GM13977 (cell line): ENCODE results near the gene CRLF1.
A peak's percentile ranks its signal among the peaks of the same experiment; 100 is the strongest.
"Not testable (repeated sequence)": the region's sequence is repeated elsewhere in the genome, so short reads cannot be mapped to it uniquely, and the experiment has no call there.

Experiments
- DNase-seq: peaks from one replicate; pipeline ENCODE4 v3.0.0; 2012; ENCODE audit warnings: low spot score
- in situ Hi-C: fragments of 300-500 bp; cut with MboI; formaldehyde crosslinking; loops from one replicate; pipeline ENCODE4 v1.12.0; 2022; ENCODE audit warnings: low sequenced_read_pairs, low pct_unique_long_range_greater_than_20kb, mixed read lengths, inconsistent platforms; ENCODE audit not compliant: unreplicated experiment
- TF ChIP-seq, protein P1 (sequence below): IDR thresholded peaks from 2 replicates; pipeline ENCODE4 v1.5.1; 2012; ENCODE audit warnings: mild to moderate bottlenecking, control low read depth; ENCODE audit not compliant: insufficient read depth; ENCODE audit errors: extremely low read depth, missing control alignments

CRLF1 gene

DNA sequence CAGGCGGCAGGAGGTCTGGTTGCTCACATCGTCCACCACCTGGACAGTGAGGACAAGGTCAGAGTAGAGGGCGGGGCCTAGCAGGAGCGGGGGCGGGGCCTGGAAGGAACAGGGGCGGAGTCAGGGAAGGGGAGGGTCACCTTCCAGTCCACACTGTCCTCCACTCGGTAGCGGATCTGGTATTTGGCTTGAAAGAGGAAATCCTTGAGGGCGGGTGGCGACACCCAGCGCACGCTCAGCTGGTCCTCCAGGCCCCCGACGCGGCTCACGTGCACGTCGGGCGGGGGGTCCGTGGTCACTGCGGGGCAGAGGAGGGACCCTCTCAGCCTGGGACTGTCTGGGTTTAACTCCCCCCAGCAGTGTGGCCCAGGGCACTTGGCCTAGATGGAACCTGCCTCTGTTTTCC lies 9.8 kb downstream of the CRLF1 start:
- peak; percentile 51 for DNase-seq
- TF ChIP-seq, protein P1, sequence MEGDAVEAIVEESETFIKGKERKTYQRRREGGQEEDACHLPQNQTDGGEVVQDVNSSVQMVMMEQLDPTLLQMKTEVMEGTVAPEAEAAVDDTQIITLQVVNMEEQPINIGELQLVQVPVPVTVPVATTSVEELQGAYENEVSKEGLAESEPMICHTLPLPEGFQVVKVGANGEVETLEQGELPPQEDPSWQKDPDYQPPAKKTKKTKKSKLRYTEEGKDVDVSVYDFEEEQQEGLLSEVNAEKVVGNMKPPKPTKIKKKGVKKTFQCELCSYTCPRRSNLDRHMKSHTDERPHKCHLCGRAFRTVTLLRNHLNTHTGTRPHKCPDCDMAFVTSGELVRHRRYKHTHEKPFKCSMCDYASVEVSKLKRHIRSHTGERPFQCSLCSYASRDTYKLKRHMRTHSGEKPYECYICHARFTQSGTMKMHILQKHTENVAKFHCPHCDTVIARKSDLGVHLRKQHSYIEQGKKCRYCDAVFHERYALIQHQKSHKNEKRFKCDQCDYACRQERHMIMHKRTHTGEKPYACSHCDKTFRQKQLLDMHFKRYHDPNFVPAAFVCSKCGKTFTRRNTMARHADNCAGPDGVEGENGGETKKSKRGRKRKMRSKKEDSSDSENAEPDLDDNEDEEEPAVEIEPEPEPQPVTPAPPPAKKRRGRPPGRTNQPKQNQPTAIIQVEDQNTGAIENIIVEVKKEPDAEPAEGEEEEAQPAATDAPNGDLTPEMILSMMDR = no peak
- in situ Hi-C loops = no loop called here

DNA sequence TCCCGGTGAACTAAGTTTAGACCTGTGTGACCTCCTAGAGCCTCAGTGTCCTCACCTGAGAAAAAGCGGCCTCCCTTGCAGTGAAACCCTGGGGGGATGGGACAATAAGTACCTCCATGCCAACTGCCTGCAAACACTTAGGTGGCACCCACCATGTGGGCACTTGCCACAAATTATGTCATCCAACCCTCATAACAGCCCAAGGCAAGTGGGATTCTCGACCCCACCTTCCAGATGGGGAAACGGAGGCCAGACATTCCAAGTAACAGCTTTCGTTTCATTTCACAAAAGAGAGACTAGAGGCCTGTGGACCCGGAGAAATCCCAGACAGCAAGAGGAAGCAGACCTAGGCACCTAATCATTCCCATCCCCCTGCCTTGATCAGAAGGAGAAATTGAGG lies 11.1 kb downstream of the CRLF1 start:
- DNase-seq = no peak
- in situ Hi-C loops = no loop called here
- TF ChIP-seq, protein P1 = no peak

DNA sequence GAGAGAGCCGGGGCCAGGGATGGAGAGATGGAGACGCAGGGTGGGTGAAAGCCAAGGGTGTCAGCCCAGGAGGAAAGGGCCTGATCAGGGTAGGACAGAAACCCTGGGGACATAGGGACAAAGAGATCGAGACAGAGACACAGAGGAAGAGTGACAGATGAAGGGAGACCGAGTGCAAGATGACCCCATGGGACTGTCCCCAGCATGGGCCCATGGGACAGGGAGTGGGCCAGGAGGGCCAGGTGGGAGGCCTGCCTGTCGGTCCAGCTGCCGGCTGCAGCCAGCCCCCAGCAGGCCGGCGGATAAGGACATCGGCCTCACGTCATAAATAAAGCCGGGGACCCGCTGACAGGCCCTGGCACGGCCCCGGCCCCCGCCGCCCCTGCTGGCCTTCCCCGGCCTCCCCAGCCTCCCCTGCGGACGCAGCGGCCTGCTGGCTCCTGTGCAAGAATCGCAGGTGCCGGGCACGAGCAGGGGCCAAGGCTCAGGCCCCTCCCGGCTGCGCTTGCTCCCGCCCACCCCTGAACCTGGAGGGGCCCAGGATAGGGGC lies 11.7 kb downstream of the CRLF1 start:
- TF ChIP-seq, protein P1 = no peak
- DNase-seq = peak; percentile 59
- in situ Hi-C loops = no loop called here

DNA sequence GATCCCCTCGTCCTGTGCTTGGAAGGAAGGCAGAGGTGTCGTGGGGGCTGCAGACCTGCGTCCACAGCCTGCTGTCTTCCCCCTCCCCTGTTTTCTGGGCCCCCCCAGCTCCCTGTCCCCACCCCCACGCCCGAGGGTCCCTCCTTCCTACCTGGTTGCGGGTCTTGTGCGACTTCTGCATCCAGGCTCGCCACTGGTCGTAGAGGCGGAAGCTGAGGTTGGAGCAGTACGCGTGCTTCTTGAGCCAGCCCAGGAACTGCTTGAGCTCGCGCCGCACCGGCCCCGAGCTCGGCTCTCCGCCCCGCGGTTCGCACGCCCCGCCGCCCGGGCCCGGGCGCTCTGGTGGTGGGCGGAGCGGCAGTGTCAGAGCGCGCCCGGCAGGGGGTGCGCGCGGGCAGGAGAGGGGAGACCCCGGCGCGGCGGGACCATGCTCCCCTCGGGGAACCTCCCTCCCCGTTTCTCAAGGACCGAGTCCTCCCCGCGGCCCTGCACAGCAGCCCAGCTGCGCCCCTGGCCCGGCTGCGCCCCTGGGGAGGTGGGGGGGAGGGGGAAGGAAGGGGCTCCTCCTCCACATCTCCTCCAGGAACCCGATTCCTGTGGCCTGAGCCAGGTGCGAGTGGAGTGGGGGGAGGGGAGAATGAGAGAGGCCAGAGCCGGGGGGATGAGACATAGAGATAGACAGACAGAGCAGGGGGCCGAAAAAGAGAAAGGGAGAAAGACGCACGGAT lies 12.3 kb downstream of the CRLF1 start:
- TF ChIP-seq, protein P1 = peak; percentile 94
- peak; percentile 96 for DNase-seq
- in situ Hi-C loops = no loop called here

DNA sequence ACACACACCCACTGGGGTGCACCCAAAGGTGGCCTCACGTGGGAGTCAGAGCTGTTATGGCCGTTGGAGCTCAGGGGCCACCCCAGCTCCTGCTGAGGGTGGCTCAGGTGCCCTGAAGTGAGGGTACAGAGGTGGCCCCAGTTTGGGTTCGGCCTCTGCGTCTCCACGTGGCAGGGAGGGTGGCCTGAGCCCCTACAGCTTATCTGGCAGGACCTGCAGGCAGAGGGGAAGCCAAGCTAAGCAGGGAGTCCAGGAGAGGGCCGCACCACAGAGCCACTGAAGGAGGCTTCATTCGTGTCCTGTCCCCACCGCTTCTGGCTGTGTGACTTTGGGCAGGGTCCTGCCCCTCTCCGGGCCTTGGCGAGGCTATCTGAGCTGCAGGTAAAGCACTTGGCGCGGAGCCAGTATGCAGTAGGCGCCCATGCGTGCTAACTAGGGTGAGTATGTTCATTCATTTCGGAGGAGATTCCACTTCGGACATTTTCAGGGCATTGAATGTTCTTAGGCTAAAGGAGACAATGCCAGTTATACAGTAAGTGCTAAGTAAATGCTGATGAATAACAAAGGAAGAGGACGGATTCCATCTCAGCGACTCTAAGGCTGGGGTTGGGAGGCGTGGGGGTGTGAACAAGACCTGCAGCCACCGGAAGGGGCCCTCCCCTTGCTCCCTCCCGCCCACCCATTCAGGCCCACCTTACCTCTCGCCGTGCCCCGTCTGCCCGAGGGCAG lies 13.1 kb downstream of the CRLF1 start:
- TF ChIP-seq, protein P1 = no peak
- peak; percentile 54 for DNase-seq
- in situ Hi-C loops = no loop called here

DNA sequence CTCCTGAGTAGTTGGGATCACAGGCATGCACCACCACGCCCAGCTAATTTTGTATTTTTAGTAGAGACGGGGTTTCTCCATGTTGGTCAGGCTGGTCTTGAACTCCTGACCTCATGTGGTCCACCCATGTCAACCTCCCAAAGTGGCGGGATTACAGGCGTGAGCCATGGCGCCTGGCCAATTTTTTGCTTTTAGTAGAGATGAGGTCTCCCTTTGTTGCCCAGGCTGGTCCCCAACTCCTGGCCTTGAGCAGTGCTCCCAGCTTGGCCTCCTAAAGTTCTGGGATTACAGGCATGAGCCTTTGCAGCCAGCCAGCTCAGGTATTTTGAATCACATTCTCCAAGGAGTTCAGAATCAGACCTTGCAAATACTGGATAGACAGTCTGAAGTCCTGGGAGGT lies 13.9 kb downstream of the CRLF1 start:
- DNase-seq, in situ Hi-C loops: not testable (repeated sequence)
